ENCODE data around the gene CLTRN.
"Not testable (repeated sequence)": the region's sequence is repeated elsewhere in the genome, so short reads cannot be mapped to it uniquely, and the experiment has no call there.

Gene CLTRN, protein sequence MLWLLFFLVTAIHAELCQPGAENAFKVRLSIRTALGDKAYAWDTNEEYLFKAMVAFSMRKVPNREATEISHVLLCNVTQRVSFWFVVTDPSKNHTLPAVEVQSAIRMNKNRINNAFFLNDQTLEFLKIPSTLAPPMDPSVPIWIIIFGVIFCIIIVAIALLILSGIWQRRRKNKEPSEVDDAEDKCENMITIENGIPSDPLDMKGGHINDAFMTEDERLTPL

DNA sequence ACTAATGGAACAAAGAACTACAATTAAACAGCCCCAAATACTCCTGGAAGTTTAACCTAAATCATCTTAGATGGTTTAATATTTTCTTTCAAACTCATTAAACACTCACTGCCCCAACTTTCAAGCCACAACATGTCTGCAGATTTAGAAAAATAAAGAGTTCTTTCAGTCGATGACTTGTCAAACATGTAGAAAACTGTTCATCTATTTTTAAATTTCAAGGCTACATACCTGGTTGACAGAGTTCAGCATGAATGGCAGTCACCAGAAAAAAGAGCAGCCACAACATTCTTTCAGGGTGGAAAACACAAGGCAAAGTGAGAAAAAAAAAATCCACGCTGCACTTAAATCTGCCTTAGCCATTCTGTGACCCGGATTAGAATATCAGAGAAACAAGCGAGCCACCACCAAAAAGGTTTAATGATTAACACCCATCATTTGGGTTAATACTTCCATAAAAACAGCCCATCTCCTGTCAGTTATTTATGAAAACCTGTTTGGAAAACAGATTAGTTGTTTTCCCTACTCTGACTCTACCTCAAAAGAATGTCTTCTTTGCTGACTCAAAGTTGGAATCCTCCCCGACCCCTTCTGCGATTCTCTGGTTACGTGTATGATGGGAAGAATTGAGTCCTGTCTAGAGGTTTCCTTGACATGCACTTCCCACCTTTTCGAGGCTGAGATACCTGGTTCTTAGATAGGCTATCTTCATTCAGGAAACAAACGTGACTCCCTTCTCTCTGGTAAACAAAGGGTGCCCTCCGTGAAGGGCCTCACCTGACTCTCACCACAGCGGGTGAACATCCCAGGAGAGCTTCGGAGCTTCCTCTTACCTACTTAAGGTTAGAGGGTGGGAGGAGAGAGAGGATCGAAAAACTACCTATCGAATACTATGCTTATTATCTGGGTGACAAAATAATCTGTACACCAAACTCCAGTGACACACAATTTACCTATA lies at the start of gene CLTRN:
Gene CLTRN (minus strand): TSS at position 319 of the 958 bp plus-strand sequence. CDS start 30 bp downstream, at position 289.
- no peak for DNase-seq (ENCODE audit: low read depth in 2 of 2, low spot score in 1 of 2)

DNA sequence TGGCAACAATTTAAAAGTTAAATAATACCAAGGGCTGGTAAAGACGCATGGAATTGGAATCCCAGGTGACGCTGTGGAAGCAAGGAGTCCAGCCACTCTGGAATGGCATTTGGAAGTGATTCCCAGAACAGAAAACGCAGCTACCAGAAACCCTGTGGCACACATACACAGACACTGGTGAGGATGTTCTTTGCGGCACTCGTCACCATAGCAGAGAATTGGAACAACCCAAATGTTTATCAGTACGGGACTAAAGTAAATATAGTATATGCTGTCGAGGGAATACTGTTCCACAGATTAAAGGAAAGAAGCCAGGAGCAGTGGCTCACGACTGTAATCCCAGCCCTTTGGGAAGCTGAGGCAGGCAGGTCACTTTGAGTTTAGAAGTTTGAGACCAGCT lies 39.7 kb upstream of the CLTRN start:
- DNase-seq (ENCODE audit: low read depth in 2 of 2, low spot score in 1 of 2): not testable (repeated sequence)

DNA sequence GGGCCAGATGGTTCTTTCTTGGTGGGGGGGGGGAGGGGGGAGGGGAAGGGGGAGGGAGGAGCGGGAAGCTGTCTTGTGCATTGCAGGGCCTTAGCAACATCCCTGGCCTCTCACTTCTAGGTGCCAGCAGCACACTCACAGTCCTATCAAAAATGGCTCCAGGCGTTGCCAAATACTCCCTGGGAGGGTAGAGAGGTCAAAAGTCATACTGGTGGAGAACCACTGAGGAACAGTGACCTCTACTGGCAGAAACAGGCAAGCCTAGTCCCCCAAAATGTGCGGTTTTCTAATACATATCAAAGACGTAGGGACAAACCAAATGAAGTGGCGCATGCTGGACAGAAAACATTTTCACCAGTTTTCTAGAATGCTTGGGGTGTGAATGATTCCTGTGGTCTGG lies 39.2 kb upstream of the CLTRN start:
- not testable (repeated sequence) for DNase-seq (ENCODE audit: low read depth in 2 of 2, low spot score in 1 of 2)

DNA sequence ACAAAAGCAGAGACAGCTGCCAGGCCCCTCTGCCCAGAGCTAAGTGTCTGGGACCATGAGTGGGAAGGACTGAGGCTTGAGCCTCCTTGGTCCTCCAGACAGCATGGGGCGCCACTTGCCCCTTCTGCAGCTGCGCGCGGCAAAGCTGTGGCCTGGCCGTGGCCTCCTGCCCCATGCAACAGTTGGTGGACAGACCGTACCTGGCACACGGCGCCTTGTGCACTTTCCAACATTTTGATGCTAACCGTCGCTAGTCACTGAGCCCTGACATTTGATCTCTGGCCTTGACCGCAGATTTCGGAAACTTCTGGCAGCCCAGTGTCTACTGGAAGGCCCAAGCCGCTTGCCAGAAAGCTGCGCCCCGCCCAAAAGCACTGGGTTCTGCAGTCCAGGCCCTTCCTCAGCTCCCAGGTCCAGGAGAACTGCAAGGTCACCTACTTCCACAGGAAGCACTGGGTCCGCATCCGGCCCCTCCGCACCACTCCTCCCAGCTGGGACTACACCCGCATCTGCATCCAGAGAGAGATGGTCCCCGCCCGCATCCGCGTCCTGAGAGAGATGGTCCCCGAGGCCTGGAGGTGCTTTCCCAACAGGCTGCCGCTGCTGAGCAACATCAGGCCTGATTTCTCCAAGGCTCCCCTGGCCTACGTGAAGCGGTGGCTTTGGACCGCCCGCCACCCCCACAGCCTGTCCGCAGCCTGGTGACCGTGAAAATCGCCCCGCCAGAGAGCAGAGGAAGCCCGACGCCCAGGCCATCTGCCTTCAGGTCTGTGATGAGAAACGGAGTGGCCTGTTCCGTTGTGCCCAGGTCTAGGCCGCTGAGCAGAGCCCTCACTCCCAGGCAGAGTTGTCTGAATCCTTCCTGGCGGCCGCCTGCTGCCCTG lies 38.1 kb upstream of the CLTRN start:
- no peak for DNase-seq (ENCODE audit: low read depth in 2 of 2, low spot score in 1 of 2)

DNA sequence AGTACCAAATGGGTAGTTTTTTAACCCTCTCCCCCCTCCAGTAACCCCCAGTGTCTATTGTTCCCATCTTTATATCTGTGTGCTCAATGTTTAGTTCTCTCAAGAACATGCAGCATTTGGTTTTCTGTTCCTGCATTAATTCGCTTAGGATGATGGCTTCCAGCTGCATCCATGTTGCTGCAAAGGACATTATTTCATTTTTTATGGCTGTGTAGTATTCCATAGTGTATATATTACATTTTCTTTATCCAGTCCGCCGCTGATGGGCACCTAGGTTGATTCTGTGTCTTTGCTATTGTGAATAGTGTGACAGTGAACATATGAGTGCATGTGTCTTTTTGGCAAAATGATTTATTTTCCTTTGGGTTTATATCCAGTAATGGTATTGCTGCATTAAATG lies 31.9 kb upstream of the CLTRN start:
- DNase-seq (ENCODE audit: low read depth in 2 of 2, low spot score in 1 of 2): no peak

DNA sequence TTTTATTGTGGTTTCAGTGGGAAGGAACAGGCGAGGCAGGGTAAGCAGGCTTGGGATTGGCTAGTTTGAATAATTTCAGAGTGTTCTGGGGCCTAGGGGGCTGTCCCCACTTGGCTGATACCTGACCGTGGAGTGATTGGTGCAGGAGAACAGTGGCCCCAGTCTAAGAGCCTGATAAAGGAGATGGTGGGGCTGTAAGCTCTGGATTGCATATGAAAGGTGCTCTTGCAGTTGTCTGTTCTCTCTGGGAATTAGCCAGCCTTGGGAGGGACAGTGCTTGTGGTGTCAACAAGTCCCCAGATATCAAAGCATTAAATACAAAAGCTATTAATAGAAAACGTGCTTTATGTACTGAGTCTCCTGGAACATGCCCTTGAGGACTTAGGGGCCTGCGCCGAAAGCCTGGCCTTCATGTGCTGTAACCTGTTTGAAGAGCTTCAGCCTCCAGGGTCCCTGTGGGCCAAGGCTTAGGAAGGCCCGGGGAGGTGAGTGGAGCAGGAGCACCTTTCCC lies 30.4 kb upstream of the CLTRN start:
- DNase-seq (ENCODE audit: low read depth in 2 of 2, low spot score in 1 of 2): no peak

DNA sequence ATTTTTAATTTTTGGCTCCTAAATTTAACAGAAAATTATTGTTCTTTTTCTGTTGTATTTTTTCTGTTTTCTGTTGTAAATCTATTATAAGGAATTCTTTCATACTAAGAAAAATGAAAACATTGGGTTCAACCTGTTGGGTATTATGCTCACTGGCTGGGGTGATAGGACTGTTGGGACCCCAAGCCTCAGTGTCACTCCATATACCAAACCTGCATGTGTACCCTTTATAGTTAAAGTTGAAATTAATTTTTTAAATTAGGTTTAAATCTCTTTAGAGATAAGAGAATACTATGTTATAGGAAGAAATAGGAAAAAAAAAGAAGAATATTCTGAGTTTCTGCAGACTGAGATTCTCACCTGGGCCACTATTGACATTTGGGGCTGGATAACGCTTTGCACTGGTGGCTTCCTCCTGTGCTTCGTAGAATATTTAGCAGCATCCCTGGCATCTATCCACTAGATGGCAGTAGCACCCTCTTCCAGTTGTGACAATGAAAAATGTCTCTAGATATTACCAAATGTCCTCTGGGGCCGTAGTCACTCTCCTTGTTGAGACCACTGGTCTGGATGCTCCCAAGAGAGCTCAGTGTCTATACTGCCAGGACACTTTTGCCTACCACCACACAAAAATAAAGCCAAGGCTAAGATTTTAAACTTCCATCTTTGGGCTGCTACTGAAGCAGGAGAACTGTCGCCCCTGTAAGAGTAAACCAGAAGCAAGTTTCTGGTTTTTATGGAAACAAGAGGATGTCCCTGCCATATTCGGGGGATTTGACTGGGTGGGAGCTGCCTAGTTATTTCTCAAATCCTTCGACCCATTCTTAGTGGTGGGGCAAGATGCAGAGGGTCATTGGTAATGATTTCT lies 22.4 kb upstream of the CLTRN start:
- peak; percentile 19 to 33 for DNase-seq (ENCODE audit: low read depth in 2 of 2, low spot score in 1 of 2)

DNA sequence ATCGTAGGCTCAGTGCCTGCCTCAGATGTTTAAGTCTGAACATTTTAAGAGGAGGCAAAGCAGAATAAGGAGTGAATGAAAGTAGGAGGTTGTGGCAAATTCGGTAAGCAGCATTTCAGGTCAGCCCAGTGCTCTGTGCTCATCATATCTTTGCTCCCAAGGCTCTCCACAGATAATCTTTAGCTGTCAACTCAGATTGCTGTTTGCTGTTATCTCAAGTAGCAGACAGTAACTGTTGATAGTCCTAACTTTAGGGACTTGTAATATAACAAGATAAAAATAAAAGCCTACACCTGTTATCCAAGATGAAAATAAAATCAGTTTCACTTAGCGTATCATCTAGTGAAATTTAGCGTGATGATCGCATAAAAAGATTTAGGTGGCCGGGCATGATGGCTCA lies 18.6 kb upstream of the CLTRN start:
- no peak for DNase-seq (ENCODE audit: low read depth in 2 of 2, low spot score in 1 of 2)

DNA sequence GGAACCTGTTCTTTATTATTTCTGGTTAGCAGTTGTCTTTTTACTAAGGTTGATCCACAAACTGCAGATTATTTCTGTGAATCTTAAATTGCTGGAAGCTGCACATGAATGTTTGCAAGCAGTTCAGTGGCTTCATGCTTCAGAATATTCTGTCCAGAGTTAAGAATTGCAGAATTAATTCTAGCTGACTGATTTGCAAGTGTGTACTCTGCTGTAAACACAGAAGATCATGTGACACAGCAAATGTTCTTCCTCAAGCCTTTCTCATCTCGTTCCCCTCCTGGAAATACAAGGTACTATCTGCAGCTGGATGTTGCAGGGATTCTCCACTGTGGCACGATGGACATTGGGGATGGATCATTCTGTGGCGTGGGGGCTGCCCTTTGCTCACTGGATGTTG lies 16.8 kb upstream of the CLTRN start:
- no peak for DNase-seq (ENCODE audit: low read depth in 2 of 2, low spot score in 1 of 2)

DNA sequence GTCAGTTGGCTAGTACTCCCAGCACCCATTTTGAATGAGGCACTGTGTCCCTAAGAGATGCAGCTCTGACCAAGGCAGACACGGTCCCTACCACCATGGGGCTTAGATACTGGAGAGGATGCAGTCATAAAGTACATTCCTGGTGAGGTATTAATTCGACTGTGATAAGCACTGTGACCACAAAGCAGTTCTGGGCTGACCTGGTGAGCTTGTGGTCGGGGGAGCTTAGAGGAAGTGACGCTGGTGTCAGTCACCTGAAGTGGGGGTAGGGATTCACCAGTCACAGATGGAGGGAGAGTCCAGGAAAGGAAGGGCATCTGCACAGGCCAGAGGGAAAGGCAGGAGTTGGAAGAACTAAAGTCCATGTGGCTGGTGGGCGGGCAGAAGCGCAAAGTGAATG lies 15.8 kb upstream of the CLTRN start:
- no peak for DNase-seq (ENCODE audit: low read depth in 2 of 2, low spot score in 1 of 2)

DNA sequence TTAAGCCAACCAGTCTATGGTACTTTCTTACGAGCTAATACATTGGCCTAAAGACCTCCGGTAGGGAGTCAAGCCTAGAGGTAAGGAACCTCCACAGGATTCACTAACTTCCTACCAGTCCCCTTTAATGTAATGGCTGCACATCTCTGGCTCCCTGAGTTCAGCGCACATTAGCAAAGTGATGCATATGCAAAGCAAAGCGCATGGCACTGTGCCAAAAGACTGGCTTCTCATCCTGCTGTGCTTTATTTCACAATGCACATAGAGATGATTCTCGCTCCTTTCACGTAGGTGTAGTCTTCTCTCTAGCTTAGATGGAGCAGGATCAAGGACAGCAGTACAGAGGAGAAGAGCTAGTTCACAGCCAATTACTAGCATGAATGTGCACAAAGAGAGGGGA lies 14.6 kb upstream of the CLTRN start:
- no peak for DNase-seq (ENCODE audit: low read depth in 2 of 2, low spot score in 1 of 2)

DNA sequence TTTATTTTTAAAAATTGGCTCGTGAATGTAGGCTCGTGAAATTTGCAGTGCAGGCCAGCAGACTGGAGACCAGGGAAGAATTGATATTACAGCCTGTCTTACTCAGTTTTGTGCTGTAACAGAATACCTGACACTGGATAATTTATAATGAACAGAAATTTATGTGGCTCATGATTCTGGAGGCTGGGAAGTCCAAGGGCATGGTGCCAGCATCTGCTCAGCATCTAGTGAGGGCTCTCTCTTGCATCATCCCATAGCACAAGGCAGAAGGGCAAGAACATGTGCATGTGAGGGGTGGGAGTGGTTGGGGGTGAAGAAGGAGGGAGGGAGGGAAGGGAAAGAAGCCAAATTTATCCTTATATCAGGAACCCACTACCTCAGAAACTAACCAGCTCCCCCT lies 13.7 kb upstream of the CLTRN start:
- no peak for DNase-seq (ENCODE audit: low read depth in 2 of 2, low spot score in 1 of 2)

DNA sequence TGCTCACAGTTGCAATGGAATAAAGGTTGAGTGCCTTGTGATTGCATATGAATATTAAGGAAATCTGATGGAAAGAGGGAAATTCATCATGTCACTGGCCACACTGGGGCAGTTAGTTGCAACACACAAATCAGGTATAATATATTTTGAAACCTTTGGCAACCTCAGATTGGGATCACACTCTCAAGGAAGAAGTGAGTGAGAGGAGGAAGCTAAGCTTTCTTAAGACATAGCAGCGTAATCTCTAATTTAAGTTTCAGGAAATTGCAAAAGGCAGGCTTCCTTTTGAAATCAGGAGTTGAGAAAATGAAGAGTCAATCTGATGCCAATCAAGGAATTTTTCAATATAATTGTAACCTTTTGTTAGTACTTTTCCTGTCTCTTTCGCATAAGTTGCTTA lies 12.3 kb upstream of the CLTRN start:
- DNase-seq (ENCODE audit: low read depth in 2 of 2, low spot score in 1 of 2): no peak

DNA sequence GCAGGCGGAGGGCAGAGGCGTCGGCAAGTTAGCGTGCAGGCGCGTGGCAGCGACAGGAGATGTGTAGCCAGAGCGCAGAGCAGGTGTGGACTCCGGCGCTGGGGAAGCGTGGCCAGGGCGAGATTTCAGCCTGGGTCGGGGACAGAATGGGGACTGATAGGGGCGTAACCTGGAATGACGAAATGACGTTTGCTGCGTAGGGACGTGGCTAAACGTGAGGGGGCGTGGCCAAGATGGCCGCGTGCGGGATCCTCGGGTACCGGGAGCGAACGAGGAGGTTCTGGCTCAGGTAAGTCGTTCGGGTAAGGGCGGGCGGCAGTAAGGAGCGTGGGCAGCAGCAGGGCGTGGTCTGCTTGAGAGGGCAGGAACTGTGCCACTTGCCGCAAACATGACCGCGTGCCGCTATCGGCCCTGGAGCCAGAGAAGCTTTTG lies 10.9 kb upstream of the CLTRN start:
- DNase-seq (ENCODE audit: low read depth in 2 of 2, low spot score in 1 of 2): peak; percentile 56 to 73

DNA sequence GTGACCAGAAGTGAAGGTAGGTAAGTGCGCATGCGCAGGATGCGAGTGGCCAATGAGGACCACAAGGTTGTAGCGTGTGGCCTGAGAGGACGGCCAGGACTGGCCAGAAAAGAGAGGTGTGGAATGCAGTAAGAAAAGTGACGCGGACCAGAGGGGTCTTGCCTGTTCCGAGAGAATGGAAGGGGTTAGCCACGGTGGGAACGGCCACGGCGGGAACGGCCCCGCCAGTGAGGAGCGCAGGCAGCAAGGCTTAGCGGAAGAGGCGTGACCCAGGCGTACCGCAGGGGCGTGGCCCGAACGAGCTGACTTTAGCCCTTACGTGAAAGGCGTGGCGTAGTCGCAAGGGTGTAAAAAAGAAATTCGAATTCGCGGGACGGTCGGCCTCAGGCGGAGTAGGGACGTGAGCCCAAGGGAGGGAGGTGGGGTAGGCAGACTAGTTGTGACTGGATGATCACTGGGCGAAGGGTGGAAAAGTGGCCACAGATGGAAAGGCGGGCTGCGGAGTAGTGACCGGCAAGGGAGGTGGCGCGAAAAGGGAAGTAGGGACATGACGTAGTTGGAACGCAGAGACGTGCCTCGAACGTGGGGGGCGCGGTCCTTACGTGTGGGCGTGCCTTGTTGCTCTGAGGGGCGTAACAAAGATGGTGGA lies 10.4 kb upstream of the CLTRN start:
- peak; percentile 79 to 84 for DNase-seq (ENCODE audit: low read depth in 2 of 2, low spot score in 1 of 2)

DNA sequence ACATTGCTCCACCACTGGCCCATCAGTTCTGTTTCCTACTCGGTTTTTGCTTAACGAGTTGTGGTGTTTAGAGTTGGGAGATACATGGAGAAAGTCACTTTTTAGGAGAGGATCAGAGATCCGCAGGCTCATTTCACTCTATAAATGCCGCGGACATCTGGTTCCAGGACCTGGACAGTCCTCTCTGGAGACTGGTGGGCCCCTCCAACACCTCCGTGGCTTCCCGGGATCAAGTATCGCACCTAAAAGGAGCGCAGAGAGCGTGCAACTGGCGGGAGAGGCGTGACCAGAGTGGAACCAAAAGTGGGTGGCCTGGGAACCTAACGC lies 9.9 kb upstream of the CLTRN start:
- no peak for DNase-seq (ENCODE audit: low read depth in 2 of 2, low spot score in 1 of 2)

DNA sequence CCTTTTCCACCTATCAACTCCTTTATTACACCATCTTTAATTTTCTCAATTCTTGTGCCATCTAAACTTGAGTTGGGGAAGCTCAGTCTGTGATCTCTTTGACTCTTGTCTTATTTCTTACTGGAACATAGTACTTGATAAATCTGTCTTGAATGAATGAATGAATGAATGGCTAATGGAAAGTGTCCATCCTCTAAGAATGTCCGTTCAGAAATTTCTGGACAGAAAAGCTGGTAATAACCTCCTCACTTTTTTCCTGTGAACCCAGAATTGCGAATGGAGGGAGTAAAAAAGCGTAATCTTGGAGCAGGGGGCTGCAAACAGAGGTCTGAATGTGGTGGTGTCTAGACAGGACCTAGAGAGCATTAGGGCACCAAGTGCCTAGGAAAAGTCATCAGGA lies 9.4 kb upstream of the CLTRN start:
- no peak for DNase-seq (ENCODE audit: low read depth in 2 of 2, low spot score in 1 of 2)

DNA sequence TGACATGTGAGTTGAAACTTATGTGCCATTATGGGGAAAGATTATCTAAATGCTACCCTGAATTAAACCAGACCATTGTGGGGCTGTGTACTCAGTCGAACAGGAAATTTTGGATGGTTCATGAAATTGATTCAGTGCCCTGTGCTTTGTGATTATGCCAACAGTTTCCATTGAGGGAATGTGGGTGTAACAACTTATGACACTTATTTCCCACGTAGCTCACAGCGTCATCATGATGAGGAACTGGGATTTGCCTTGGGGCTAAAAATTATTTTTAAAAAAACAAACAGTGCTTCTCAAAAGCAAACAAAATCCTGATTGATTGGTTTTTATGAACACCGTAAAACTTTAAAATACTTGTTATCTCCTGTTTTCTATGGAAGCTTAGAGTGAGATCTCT lies 8.3 kb upstream of the CLTRN start:
- DNase-seq (ENCODE audit: low read depth in 2 of 2, low spot score in 1 of 2): no peak

DNA sequence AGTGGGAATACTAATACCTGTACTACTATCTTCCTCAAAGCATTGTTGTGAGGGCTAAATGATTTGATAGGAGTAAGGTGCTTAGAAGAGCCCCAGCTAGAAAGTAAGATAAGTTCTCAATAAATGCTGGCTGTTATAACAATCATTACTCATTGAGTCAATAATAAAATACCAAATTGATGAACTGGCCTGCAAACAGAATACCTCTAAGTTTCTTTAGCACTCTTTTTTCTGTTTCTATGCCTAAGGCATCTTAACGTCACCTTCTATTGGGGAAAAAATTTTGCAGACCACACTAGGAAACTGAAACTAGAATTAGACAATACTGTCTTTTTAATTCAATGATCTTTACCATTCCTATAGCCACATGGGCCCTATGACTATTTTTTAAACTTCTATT lies 1.2 kb downstream of the CLTRN start:
- DNase-seq (ENCODE audit: low read depth in 2 of 2, low spot score in 1 of 2): no peak

DNA sequence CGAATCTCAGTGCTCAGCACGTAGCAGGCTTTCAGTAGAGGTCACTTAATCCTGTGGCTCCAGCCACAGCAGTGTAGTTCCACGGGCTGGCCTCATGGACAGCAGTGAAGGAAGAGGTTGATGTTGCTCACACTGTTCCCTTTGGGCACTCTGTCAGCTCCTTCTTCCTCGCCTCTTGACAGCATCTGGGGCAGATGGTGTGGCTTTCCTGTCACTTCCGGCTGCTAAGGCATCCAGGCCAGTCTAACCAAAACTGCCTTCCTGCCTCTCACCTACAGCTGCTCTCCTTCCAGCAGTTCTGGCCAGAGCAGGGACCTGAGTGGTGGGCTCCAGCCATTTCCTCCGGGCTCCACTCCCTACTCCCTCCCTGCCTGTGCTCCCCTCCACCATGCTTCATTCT lies 9.8 kb downstream of the CLTRN start:
- DNase-seq (ENCODE audit: low read depth in 2 of 2, low spot score in 1 of 2): not testable (repeated sequence)

Data from stimulated activated CD8-positive, alpha-beta memory T cell treated with anti-CD3 and anti-CD28 coated beads, Interleukin-4, amount 100 ng/mL, for 1 hour (primary cell).